ENCODE measurements around the gene VAPA.

- no peak for TF ChIP-seq CTCF (optimal IDR thresholded peaks at IDR 0.05 in 1 of 3, IDR thresholded peaks at IDR 0.05 in 1 of 3, conservative IDR thresholded peaks at IDR 0.05 in 1 of 3; ENCODE audit: extremely low read depth in 1 of 3, insufficient read depth in 2 of 3, low read length in 3 of 3)
- TF ChIP-seq EZH2 (IDR thresholded peaks at IDR 0.05; ENCODE audit: low read length), result no peak
Measured at GRCh38 chr18:9925795-9926194, 12.0 kb downstream of the VAPA start.
